Parathyroid adenoma (tissue), 2 donors: ENCODE data around the gene ACSL6.

Experiments used
- H2AFZ ChIP-seq: fragments of 300-600 bp; sonication (generic); one replicate; pipeline ENCODE4 v1.7.0; 2017; ENCODE audit warnings: antibody characterized with exemption, mild to moderate bottlenecking
- H3K27ac ChIP-seq: fragments of 300-600 bp; sonication (generic); one replicate; pipeline ENCODE4 v1.7.0; 2017
- H3K27me3 ChIP-seq: fragments of 300-600 bp; sonication (generic); one replicate; pipeline ENCODE4 v1.7.0; 2017; ENCODE audit warnings: low read length; ENCODE audit not compliant: control insufficient read depth, insufficient read depth
- H3K36me3 ChIP-seq: fragments of 300-600 bp; sonication (generic); one replicate; pipeline ENCODE4 v1.7.0; 2017; ENCODE audit warnings: low read length; ENCODE audit not compliant: control insufficient read depth, insufficient read depth
- H3K4me1 ChIP-seq: fragments of 300-600 bp; sonication (generic); one replicate; pipeline ENCODE4 v1.7.0; 2017; ENCODE audit warnings: control low read depth
- H3K4me2 ChIP-seq: fragments of 300-600 bp; sonication (generic); one replicate; pipeline ENCODE4 v1.7.0; 2017; ENCODE audit warnings: low read length
- H3K4me3 ChIP-seq: fragments of 300-600 bp; sonication (generic); one replicate; pipeline ENCODE4 v1.7.0; 2017; ENCODE audit warnings: low read depth, low read length
- H3K79me2 ChIP-seq: fragments of 300-600 bp; sonication (generic); one replicate; pipeline ENCODE4 v1.7.0; 2017; ENCODE audit warnings: control low read depth
- H3K9ac ChIP-seq: fragments of 300-600 bp; sonication (generic); one replicate; pipeline ENCODE4 v1.7.0; 2017; ENCODE audit warnings: mild to moderate bottlenecking
- H3K9me3 ChIP-seq: fragments of 300-600 bp; sonication (generic); one replicate; pipeline ENCODE4 v1.7.0; 2017; ENCODE audit warnings: low read length; ENCODE audit not compliant: control insufficient read depth
- TF ChIP-seq, protein P1 (sequence below): fragments of 300-600 bp; sonication (generic); IDR thresholded peaks from one replicate; pipeline ENCODE4 v1.7.0; 2017; ENCODE audit warnings: antibody characterized with exemption, mild to moderate bottlenecking
- donor health status: primary hyperparathyroidism.

Gene ACSL6

DNA sequence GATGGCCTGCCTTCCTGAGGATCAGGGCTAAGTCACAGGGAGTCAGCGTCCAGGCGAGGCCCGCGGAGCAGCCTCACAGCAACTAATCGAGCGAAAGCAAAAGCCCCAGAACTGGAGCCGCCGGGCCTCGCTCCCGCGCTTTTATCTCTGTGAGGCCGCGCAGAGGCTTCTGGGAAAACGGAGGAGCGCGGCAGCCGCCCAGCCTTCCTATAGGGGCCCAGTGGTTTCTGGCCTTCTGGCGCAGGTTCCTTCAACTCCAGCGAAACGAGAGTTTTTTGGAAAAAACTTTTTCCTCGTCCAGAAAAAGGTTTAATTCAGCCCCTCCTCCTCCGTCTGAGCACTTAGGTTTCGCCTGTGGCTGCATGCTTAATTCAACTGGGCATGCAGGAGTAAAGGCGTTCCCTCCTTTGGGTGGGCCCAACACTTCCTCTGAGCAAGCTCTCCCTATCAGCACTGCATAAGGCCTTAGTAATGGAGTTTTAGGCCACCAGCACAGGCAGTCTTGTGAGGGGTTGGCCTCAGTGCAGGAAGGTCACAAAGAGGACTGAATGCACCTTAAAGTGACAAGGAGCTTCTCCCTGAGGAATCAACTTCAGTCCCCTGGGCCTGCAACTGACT is 65.8 kb downstream of the ACSL6 start, which contains the start of gene MEIKIN:
Gene MEIKIN, minus strand, starts transcription at position 113 of the 618 bp plus-strand sequence. CDS start 158 bp downstream, outside the sequence.
- no peak within 1 kb of the TSS for H3K4me3 ChIP-seq
- no peak within 1 kb of the TSS for H2AFZ ChIP-seq
- no peaks in the 10 kb centered on the region for H3K36me3 ChIP-seq
- no peaks in the 10 kb centered on the region for H3K4me1 ChIP-seq
- no peaks in the 10 kb centered on the region for H3K9me3 ChIP-seq
- TF ChIP-seq, protein P1, sequence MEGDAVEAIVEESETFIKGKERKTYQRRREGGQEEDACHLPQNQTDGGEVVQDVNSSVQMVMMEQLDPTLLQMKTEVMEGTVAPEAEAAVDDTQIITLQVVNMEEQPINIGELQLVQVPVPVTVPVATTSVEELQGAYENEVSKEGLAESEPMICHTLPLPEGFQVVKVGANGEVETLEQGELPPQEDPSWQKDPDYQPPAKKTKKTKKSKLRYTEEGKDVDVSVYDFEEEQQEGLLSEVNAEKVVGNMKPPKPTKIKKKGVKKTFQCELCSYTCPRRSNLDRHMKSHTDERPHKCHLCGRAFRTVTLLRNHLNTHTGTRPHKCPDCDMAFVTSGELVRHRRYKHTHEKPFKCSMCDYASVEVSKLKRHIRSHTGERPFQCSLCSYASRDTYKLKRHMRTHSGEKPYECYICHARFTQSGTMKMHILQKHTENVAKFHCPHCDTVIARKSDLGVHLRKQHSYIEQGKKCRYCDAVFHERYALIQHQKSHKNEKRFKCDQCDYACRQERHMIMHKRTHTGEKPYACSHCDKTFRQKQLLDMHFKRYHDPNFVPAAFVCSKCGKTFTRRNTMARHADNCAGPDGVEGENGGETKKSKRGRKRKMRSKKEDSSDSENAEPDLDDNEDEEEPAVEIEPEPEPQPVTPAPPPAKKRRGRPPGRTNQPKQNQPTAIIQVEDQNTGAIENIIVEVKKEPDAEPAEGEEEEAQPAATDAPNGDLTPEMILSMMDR: no peak
- no peak within 1 kb of the TSS for H3K27ac ChIP-seq
- no peak within 1 kb of the TSS for H3K9ac ChIP-seq
- H3K79me2 ChIP-seq: no peaks in the 10 kb centered on the region
- H3K4me2 ChIP-seq: no peak within 1 kb of the TSS
- H3K27me3 ChIP-seq: no peaks in the 10 kb centered on the region

DNA sequence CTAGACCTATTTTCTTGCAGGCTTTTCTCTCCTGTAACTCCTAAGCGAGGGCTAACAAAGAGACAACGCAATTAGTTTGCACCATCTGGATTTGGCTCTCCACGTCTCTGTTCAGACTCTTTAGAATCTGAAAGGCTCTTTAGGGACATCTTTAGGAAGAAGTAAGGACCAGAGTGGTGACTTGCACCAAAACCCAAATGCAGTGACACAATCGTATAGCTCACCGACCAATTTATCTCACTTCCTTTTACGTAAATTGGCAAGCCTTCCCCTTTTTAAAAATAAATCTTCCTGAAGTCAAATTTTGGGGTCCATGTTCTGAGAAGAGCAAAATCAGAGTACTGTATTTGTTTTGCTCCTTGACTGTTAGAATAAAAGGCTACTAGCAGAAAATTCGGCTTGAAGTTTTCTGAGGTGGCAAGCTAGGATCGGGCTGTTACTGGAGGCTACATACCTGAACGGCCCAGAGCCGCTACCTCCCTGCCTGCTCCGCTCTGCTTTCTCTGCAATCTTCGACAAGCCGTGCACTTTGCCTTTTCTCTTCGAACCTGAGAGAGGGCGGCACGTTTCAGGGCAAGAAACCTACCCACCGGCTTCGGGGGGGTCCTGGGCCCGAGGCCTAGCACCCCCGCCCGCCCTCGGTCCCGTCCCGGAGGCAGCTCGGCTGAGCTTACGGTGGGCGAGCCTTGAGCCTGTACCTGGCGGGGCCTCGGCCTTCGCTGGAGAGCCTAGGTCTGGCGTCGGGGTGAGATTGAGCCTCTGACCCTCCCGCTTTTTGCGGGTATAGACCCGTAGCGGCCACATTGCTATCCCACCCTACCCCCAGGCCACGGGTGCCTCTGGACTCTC is 66.5 kb downstream of the ACSL6 start:
- H3K4me2 ChIP-seq: no peak overlapping the region
- H3K4me3 ChIP-seq: no peak overlapping the region
- H3K9ac ChIP-seq: no peak overlapping the region
- H2AFZ ChIP-seq: no peak overlapping the region
- no peaks in the 10 kb centered on the region for H3K27me3 ChIP-seq
- H3K4me1 ChIP-seq: no peaks in the 10 kb centered on the region
- no peak overlapping the region for H3K27ac ChIP-seq
- H3K9me3 ChIP-seq: no peaks in the 10 kb centered on the region
- TF ChIP-seq, protein P1: no peak
- H3K79me2 ChIP-seq: no peaks in the 10 kb centered on the region
- no peaks in the 10 kb centered on the region for H3K36me3 ChIP-seq

DNA sequence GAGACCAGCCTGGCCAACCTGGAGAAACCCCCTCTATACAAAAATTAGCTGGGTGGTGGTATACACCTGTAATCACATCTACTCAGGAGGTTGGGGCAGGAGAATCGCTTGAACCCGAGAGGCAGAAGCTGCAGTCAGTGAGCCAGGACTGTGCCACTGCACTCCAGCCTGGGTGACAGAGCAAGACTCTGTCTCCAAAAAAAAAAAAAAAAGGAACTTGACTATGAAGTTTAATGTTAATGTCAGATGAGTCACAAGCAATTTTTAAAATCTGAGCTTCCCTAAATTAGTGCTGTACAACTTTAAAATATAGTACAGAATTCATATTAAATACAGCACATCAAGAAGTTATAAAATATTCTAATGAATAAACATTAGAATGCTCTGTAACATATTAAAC is 67.5 kb downstream of the ACSL6 start:
- Histone ChIP-seq H3K4me1 (no peaks in the 10 kb centered on the region), H3K27me3 (no peaks in the 10 kb centered on the region), H3K4me3 (no peak overlapping the region), H3K79me2 (no peaks in the 10 kb centered on the region), H3K9me3 (no peaks in the 10 kb centered on the region), H3K9ac (no peak overlapping the region), H3K27ac (no peak overlapping the region), H3K36me3 (no peaks in the 10 kb centered on the region), H2AFZ (no peak overlapping the region), H3K4me2 (no peak overlapping the region)
- TF ChIP-seq, protein P1: no peak

- Histone ChIP-seq H3K27ac (no peak overlapping the region), H3K4me3 (no peak overlapping the region), H3K9me3 (no peaks in the 10 kb centered on the region), H3K79me2 (no peaks in the 10 kb centered on the region), H3K9ac (no peak overlapping the region), H3K4me1 (no peaks in the 10 kb centered on the region), H3K36me3 (no peaks in the 10 kb centered on the region), H3K27me3 (no peaks in the 10 kb centered on the region), H2AFZ (no peak overlapping the region), H3K4me2 (no peak overlapping the region)
- TF ChIP-seq, protein P1: no peak
Observed at GRCh38 chr5:131942016-131942415, 69.4 kb downstream of the ACSL6 start.
